GM12878 (cell line): ENCODE data around the gene UHRF2. TPM values are rescaled to one million over a fixed set of nuclear protein-coding genes. Genes with fewer than 3 reads are reported as not detected.
A peak's percentile ranks its signal among the peaks of the same experiment; 100 is the strongest.

Experiments used
- BACH1 ChIP-seq: fragments of 450-650 bp; IDR thresholded peaks from 2 replicates; pipeline ENCODE4 v1.6.1; 2017; ENCODE audit warnings: mild to moderate bottlenecking, borderline replicate concordance
- BMI1 ChIP-seq: fragments of 450-650 bp; IDR thresholded peaks from 2 replicates; pipeline ENCODE4 v1.6.1; 2016; ENCODE audit warnings: mild to moderate bottlenecking, moderate library complexity, borderline replicate concordance
- BRCA1 ChIP-seq: IDR thresholded peaks from 2 replicates; pipeline ENCODE4 v1.6.1; 2011; ENCODE audit warnings: low read depth, low read length, improper control_type of control experiment
- CREB1 ChIP-seq: IDR thresholded peaks from 2 replicates; pipeline ENCODE4 v1.6.1; 2012; ENCODE audit warnings: low read depth, mild to moderate bottlenecking, inconsistent platforms
- DPF2 ChIP-seq: fragments of 450-650 bp; IDR thresholded peaks from 2 replicates; pipeline ENCODE4 v1.6.1; 2017; ENCODE audit warnings: mild to moderate bottlenecking
- EED ChIP-seq: sonication (generic); IDR thresholded peaks from 2 replicates; pipeline ENCODE4 v1.6.1; 2016; ENCODE audit warnings: antibody characterized with exemption, low read depth
- ETV6 ChIP-seq, 2 experiments: fragments of 450-650 bp in 1 of 2; IDR thresholded peaks in 1 of 2; conservative IDR thresholded peaks in 1 of 2; 2 replicates each; pipeline ENCODE4 v1.6.1; 2014; ENCODE audit warnings: antibody characterized with exemption in 1 of 2, borderline replicate concordance in 1 of 2, low read depth in 1 of 2, mild to moderate bottlenecking in 1 of 2, moderate library complexity in 1 of 2
- GATAD2B ChIP-seq: fragments of 450-650 bp; conservative IDR thresholded peaks from 2 replicates; pipeline ENCODE4 v1.6.1; 2017; ENCODE audit warnings: low read depth, mild to moderate bottlenecking, moderate library complexity
- HCFC1 ChIP-seq: fragments of 150-350 bp; IDR thresholded peaks from 2 replicates; pipeline ENCODE4 v1.6.1; 2014; ENCODE audit warnings: low read length
- HDGF ChIP-seq: fragments of 450-650 bp; IDR thresholded peaks from 2 replicates; pipeline ENCODE4 v1.6.1; 2016; ENCODE audit warnings: antibody characterized with exemption
- KAT2A ChIP-seq: conservative IDR thresholded peaks from 2 replicates; pipeline ENCODE4 v1.6.1; 2011; ENCODE audit warnings: low read depth, low read length; ENCODE audit not compliant: control insufficient read depth
- MEF2A ChIP-seq: IDR thresholded peaks from 2 replicates; pipeline ENCODE4 v1.6.1; 2011; ENCODE audit warnings: low read depth, mild to moderate bottlenecking, low read length, moderate library complexity; ENCODE audit not compliant: insufficient read depth
- MYB ChIP-seq: fragments of 150-350 bp; IDR thresholded peaks from 2 replicates; pipeline ENCODE4 v1.6.1; 2014; ENCODE audit warnings: mild to moderate bottlenecking, low read depth, low read length, borderline replicate concordance
- NFIC ChIP-seq: IDR thresholded peaks from 2 replicates; pipeline ENCODE4 v1.6.1; 2012; ENCODE audit warnings: low read depth, mild to moderate bottlenecking, inconsistent platforms, low read length, moderate library complexity
- PML ChIP-seq: IDR thresholded peaks from 2 replicates; pipeline ENCODE4 v1.6.1; 2012; ENCODE audit warnings: low read length, inconsistent platforms
- RAD21 ChIP-seq: IDR thresholded peaks from 2 replicates; pipeline ENCODE4 v1.6.1; 2011; ENCODE audit warnings: mild to moderate bottlenecking, low read depth, low read length, moderate library complexity; ENCODE audit not compliant: insufficient read depth
- RB1 ChIP-seq: fragments of 450-650 bp; formaldehyde crosslinking; IDR thresholded peaks from 2 replicates; pipeline ENCODE4 v1.6.1; 2017; ENCODE audit warnings: mild to moderate bottlenecking, borderline replicate concordance
- RUNX3 ChIP-seq: IDR thresholded peaks from 2 replicates; pipeline ENCODE4 v1.6.1; 2012; ENCODE audit warnings: low read length, inconsistent platforms
- SREBF2 ChIP-seq: IDR thresholded peaks from 2 replicates; pipeline ENCODE4 v1.6.1; 2012; ENCODE audit warnings: mild to moderate bottlenecking, low read length
- TCF3 ChIP-seq: IDR thresholded peaks from 2 replicates; pipeline ENCODE4 v1.6.1; 2012; ENCODE audit warnings: low read depth, mild to moderate bottlenecking, low read length, borderline replicate concordance; ENCODE audit not compliant: insufficient read depth
- ZNF207 ChIP-seq: fragments of 450-650 bp; IDR thresholded peaks from 2 replicates; pipeline ENCODE4 v1.6.1; 2014; ENCODE audit warnings: antibody characterized with exemption, mild to moderate bottlenecking, borderline replicate concordance
- ZSCAN29 ChIP-seq: fragments of 450-650 bp; IDR thresholded peaks from 2 replicates; pipeline ENCODE4 v1.6.1; 2017; ENCODE audit warnings: mild to moderate bottlenecking, moderate library complexity
- ZZZ3 ChIP-seq: IDR thresholded peaks from 2 replicates; pipeline ENCODE4 v1.6.1; 2011; ENCODE audit warnings: low read depth; ENCODE audit not compliant: control insufficient read depth, insufficient read length
- polyA plus RNA-seq, 11 experiments: library from polyadenylated mRNA; depleted of rRNA in 4 of 11; unstranded in 6 of 11; stranded (reverse) in 5 of 11; fragments of >200 nt; fragmentation: Nextera tagmentation in 4 of 11; fragmentation: Illumina TruSeq in 1 of 11; extraction: Ambion mirVana in 4 of 11; extraction: Trizol in 1 of 11; gene quantifications; 1 replicate in 1 of 11; 2 replicates in 10 of 11; pipeline versions ENCODE4 v1.2.1 to v1.2.3, GENCODE V29; 2011 to 2016; ENCODE audit warnings: inconsistent platforms in 2 of 11, missing spikeins in 2 of 11, low read depth in 1 of 11
- total RNA-seq, 4 experiments: library from RNA; depleted of rRNA in 3 of 4; stranded (reverse); fragments of >200 nt in 3 of 4; fragmentation: Illumina TruSeq in 1 of 4; extraction: Trizol in 1 of 4; gene quantifications; 2 replicates each; pipeline versions ENCODE4 v1.2.1 to v1.2.3, GENCODE V29; 2013 to 2021
- TF ChIP-seq, protein P1 (sequence below): fragments of 450-650 bp; IDR thresholded peaks from 2 replicates; pipeline ENCODE4 v1.6.1; 2014; ENCODE audit warnings: mild to moderate bottlenecking
- TF ChIP-seq, protein P2 (sequence below): fragments of 450-650 bp; IDR thresholded peaks from 2 replicates; pipeline ENCODE4 v1.6.1; 2017; ENCODE audit warnings: mild to moderate bottlenecking, moderate library complexity

The UHRF2 gene
- total and polyA plus RNA-seq, 10 of the 15 experiments (the other 5 are each of a cell fraction or from before 2014, with no cell fraction given): 11.2 to 95.8 (median 43.1) TPM

- TF ChIP-seq MYB (peak; percentile 80; the same call in 1 of the 2 replicates), MEF2A (peak; percentile 60; the same call in 1 of the 2 replicates), ZNF207 (peak; percentile 49; the same call in 1 of the 2 replicates), ETV6 (conservative IDR thresholded peaks at IDR 0.05 in 1 of 2, IDR thresholded peaks at IDR 0.05 in 1 of 2; ENCODE audit: borderline replicate concordance in 1 of 2, low read depth in 1 of 2) (peak in 1 of 2 experiments; percentile 76; a peak in 1 of 4 replicates), HCFC1 (peak; percentile 44; the same call in 1 of the 2 replicates), RAD21 (0 out of 2 replicates have a peak, but pooled peaks have one; percentile 13), CREB1 (peak; percentile 76), HDGF (peak; percentile 52), RUNX3 (peak; percentile 83), GATAD2B (peak; percentile 86), BRCA1 (peak; percentile 99), ZZZ3 (no peak), DPF2 (peak; percentile 89), EED (peak; percentile 78), SREBF2 (no peak), PML (no peak; the same call in 1 of the 2 replicates), KAT2A (no peak), ZSCAN29 (0 out of 2 replicates have a peak, but pooled peaks have one; percentile 10), RB1 (peak; percentile 46; the same call in 1 of the 2 replicates), NFIC (peak; percentile 62; the same call in 1 of the 2 replicates), BACH1 (peak; percentile 87), TCF3 (peak; percentile 82; the same call in 1 of the 2 replicates), BMI1 (no peak)
- TF ChIP-seq, protein P1, sequence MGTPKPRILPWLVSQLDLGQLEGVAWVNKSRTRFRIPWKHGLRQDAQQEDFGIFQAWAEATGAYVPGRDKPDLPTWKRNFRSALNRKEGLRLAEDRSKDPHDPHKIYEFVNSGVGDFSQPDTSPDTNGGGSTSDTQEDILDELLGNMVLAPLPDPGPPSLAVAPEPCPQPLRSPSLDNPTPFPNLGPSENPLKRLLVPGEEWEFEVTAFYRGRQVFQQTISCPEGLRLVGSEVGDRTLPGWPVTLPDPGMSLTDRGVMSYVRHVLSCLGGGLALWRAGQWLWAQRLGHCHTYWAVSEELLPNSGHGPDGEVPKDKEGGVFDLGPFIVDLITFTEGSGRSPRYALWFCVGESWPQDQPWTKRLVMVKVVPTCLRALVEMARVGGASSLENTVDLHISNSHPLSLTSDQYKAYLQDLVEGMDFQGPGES: no peak
- TF ChIP-seq, protein P2, sequence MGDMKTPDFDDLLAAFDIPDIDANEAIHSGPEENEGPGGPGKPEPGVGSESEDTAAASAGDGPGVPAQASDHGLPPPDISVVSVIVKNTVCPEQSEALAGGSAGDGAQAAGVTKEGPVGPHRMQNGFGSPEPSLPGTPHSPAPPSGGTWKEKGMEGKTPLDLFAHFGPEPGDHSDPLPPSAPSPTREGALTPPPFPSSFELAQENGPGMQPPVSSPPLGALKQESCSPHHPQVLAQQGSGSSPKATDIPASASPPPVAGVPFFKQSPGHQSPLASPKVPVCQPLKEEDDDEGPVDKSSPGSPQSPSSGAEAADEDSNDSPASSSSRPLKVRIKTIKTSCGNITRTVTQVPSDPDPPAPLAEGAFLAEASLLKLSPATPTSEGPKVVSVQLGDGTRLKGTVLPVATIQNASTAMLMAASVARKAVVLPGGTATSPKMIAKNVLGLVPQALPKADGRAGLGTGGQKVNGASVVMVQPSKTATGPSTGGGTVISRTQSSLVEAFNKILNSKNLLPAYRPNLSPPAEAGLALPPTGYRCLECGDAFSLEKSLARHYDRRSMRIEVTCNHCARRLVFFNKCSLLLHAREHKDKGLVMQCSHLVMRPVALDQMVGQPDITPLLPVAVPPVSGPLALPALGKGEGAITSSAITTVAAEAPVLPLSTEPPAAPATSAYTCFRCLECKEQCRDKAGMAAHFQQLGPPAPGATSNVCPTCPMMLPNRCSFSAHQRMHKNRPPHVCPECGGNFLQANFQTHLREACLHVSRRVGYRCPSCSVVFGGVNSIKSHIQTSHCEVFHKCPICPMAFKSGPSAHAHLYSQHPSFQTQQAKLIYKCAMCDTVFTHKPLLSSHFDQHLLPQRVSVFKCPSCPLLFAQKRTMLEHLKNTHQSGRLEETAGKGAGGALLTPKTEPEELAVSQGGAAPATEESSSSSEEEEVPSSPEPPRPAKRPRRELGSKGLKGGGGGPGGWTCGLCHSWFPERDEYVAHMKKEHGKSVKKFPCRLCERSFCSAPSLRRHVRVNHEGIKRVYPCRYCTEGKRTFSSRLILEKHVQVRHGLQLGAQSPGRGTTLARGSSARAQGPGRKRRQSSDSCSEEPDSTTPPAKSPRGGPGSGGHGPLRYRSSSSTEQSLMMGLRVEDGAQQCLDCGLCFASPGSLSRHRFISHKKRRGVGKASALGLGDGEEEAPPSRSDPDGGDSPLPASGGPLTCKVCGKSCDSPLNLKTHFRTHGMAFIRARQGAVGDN: peak; percentile 96
These were observed at the start of gene UHRF2 (continued) for GRCh38 chr9:6412487-6413364.
